Ammon's horn (tissue), 1 donor: ENCODE measurements around the gene IDI1.
"Not testable (repeated sequence)": the region's sequence is repeated elsewhere in the genome, so short reads cannot be mapped to it uniquely, and the experiment has no call there.

Experiments used
- DNase-seq: peaks from one replicate; pipeline ENCODE4 v3.0.0-alpha.2; 2016; ENCODE audit warnings: low spot score

The IDI1 gene

DNA sequence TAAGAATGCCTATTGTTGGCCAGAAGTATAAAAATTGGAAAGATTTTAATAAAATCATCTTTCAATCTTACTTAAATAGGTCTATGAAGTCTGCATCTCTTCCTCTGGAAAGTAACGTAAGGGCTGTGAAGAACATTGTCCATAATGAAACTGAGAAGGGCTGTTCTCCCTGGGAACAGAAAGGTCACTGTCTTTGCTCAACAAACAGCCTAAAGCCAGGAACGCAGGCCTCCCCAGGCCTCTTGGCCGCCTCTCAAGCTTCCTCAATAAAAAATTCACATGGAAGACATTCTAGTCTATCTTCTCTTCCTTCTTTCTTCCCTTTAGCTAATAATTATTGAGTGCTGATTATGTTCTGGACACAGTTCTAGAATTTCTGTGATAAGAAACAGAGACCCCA, 14.2 kb downstream of the IDI1 start:
- peak; percentile 78 for DNase-seq

DNA sequence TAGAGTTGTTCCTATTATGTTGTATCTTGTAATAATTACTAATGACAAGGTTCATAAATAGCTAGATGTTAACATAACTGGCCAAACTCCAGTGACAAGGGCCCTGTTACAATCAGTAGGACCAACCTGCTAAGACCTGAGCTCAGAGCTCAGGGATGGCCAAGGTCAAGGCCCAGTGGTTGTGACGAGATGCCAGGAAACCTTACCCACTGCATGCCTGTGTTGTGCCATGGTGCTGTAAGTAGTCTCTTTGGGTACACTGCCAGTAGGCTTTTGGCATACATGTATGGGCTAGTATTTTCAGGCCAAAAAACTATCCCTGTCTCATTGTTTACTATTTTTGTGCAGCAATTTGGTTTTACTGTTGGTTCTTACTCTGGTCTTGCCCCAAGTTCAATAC, 15.3 kb downstream of the IDI1 start:
- no peak for DNase-seq

DNA sequence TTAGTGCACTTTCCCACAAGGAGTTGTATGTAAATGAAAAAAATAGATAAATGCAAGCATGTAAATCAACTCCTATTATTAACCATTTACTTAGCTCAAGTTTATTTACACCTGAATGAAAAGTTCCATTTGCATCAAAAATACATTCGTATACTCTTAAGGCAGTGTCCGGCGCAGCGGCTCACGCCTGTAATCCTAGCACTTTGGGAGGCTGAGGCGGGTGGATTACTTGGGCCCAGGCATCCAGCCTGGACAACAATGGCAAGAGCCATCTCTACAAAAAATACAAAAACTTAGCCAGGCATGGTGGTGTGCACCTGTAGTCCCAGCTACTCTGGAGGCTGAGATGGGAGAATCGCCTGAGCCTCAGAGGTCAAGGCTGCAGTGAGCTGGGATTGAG, 19.1 kb downstream of the IDI1 start:
- DNase-seq: no peak

DNA sequence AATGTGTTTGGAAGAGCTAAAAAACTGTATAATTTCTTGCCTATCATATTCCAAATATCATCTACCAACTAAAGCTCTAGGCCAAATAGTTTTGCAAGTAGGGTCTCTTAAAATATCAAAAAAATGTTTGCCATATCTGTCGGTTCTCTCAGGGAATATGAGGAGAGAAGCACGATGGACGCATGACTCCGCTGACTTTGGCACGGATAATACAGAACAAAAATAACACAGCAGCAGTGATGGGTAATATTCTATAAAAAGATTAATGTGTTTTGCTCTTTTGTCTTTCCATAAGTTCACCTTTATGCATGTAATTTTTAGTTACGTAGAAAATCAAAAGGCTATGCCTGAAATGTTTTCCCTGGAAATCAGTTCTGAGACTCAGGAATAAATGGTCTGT, 22.3 kb downstream of the IDI1 start:
- no peak for DNase-seq

DNA sequence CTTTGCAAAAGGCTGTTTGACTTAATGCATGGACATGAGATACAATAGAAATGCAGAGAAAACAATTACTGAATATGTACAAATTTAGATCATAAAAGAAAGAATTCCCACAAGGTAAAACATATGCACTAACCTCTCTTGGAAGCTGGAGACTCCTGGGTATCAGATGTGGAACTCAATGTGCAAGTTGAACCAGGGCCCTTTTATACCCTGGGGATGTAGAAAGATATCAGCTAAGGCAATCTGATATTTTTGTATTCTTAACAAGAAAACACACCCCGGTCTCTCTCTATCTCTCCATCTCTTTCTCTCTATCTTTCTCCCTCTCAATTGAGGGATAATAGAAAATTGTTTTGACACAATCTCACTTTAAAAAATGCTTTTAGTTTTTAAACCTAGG, 23.2 kb downstream of the IDI1 start, which contains the start of gene IDI2:
Gene IDI2, minus strand, starts transcription at position 177 of the 400 bp plus-strand sequence. CDS start 1,136 bp downstream, outside the sequence.
- no peak for DNase-seq

DNA sequence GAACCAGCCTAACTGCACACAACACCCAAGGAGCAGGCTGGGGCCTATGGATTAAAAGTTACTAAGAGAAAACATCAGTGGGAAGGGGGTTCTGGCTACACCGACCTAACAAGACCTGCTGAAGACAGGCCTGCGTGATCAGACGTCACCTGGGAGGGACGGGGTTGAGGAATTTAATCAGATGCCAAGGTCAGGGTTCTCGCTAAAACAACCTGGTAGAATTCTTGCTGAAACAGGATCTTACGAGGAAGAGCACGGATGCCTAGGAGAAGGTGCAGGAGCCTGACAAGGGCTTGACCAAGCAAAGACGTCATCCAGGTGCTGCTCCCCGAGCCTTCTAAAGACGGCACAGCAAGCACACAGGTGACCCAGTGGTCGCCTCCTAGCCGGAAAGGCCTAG, 24.8 kb downstream of the IDI1 start:
- no peak for DNase-seq

DNA sequence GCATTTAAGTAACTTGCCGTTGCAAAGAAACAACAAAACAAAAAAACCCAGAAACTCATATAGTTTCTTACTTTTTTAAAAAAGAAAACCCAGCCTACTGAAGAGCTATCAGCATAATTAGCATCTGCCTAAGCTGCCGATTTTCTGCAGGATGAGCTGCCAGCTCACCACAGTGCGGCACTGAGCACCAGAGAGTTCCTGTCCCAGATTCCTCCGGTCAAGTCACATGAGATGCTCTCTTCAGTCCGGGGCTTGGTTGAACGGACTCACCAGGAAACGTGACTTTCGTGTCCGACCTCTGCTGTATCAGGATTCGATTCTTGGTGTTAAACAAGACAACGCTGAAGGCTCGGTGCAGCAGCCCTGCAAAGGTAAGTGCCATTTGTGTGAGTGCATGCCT, 26.5 kb downstream of the IDI1 start:
- peak; percentile 79 for DNase-seq

DNA sequence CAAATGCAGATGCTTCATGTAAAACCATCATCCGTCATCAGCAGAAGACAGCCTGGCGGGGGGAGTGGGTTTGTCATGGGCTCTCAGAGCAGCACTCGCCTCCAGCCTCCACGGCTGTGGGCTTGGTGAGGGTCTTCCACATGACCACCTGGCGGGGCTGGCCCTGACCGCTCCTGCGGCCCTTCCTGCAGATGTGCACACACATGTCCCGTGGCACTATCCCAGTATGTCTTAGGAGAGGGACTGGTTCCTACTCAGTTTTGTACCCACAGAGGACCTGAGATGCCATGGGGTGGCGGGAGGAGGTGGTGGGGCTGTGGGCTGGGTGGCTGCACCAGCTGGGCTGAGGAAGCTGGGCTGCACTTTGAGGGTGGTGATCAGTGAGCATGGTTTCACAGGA, 28.0 kb downstream of the IDI1 start:
- no peak for DNase-seq

DNA sequence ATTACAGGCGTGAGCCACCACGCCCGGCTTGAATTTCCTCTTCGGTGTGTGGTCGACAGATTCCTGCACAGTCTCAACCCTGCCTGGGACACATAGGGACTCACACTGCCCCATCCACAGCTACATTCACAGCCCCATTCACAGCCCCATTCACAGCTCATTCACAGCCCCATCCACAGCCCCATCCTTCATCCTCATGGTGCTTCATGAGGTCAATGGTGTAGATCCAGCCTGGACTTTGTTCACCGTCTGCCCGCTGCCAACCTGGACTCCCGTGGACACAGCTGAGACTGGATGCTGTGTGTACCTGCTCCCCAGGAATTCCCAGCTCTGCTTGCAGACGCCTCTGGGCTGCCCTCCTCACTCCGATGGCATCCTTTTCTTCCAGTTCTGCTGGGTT, 28.5 kb downstream of the IDI1 start:
- DNase-seq: no peak

DNA sequence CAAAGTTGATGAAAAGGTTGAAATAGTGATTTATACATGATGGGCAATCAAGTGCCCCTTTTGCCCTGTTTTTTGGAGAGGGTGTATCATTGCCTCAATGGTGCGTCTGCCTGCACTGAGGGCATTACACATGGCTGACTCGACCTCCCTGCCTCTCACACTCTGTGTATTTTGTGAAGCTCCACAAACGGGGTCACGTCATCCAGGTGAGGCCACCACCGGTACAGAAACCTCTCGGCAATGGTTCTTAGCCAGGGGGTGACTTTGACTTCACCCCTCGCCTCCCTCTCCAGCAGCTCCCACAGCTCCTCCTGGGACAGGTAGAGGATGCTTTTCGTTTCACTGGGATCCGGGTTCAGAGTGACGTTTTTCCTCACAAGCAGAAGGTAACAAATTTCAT, 29.6 kb downstream of the IDI1 start:
- DNase-seq: no peak

DNA sequence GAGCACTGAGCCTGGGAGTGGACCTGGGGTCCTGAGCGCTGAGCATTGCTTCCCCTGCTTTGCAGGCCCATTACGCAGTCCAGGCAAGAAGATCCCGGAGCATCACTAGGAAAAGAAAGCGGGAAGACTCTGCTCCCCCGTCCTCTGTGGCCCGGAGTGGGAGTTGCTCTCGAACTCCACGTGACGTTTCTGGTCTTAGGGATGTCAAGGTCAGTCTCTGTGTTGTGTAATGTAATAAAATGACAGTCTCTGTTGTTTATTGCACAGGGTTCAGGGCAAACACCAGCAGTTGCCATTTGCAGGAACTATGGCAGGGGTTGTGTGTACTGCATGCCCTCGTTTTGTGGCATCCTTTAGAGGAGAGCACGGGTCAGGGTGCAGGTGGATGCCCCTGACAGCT, 33.2 kb downstream of the IDI1 start:
- DNase-seq: no peak

DNA sequence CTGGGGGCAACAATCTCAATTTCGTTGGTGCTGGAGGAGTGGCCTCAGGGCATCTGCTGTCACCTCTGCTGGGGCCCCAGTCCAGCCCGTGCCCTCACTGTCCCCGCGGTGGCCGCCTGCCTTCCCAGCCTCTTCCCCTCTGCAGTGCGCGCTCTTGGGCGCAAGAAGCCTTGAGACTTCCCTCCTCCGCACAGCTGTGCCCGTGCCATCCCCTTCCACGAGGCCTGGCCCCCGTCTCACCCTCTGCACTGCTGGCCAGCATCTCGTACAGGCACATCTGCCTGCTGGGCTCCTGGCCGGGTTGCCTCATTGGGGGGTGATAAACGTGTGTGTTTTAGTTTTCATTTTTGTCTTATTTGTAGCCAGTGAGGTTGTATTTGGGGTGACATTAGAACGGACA, 37.2 kb downstream of the IDI1 start:
- no peak for DNase-seq

DNA sequence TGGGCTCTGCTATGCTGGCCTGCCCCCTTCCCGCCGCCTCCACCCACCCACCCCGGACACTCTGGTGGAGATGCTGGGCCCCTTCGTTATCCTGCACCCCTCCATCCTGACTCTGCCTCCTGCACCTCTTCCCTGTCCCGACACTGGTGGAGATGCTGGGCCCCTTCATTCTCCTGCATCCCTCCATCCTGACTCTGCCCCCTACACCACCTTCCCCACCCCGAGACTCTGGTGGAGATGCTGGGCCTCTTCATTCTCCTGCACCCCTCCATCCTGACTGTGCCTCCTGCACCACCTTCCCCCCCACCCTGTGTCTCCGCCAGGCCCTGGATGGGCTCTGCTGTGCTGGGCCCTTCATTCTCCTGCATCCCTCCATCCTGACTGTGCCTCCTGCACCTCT, 38.2 kb downstream of the IDI1 start:
- DNase-seq: no peak

DNA sequence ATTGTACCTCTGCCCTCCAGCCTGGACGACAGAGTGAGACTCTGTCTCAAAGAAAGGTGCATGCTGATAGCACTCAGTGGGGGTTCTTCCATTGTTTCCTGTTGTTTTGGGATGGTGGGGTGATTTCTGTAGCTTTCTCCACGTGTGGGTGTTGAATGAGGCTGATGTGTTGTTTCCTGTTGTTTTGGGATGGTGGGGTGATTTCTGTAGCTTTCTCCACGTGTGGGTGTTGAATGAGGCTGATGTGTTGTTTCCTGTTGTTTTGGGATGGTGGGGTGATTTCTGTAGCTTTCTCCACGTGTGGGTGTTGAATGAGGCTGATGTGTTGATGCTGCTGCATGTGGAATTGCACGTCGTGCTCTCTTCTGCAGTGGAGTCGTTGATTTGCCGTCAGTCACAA, 39.0 kb downstream of the IDI1 start:
- DNase-seq: not testable (repeated sequence)

DNA sequence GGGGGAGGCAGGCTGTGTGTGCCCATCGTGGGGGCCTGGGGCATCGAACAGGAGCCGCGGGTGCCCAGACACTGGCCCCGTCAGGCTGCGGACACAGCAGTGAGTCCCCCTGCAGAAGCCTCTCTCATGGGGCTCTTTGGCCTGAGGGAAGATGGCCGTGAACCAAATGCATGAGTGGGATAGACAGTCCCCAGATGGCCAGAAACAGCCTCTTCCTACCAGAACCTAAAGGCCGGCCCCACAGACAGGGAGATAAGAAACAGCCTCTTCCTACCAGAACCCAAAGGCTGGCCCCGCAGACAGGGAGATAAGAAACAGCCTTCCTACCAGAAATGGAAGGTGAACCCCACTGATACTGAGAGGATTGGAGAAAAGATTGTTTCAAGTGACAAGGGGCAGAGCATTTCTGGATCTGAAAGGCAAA, 39.8 kb downstream of the IDI1 start:
- no peak for DNase-seq

DNA sequence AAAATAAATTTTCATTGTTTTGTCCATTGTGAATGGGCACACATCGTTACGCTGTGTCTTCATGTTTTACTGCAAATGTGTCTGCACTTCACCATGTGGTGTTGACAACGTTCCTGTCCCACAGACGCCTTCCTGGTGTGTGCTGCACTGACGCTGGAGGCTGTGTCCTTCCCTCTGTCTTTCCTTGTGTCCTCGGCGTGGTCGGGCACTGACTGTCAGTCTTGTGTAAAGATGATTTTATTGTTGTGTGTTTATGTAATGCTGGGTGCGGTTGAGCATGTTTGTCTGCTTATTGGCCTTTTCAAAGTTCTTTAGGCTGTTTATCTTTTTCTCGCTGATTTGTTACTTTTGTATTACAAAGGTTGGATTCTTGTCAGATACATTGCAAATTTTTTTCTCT, 41.3 kb downstream of the IDI1 start:
- no peak for DNase-seq

DNA sequence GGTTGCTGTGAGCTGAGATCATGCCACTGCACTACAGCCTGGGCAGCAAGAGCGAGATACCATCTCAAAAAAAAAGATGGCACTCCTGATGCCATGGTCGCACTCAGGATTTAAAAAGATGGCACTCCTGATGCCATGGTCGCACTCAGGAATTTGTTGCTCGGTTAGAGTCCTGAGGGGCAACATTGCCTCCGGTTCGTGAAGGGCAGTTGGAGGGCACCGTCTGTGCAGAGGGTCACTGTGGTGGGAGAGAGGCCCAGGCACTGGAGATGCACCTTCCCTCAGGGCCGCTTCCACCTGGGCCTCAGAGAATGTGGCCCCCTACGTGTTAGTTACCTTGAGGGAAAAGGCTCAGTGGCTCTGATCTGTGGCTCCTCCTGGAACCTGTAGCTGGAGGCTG, 42.3 kb downstream of the IDI1 start:
- DNase-seq: no peak

DNA sequence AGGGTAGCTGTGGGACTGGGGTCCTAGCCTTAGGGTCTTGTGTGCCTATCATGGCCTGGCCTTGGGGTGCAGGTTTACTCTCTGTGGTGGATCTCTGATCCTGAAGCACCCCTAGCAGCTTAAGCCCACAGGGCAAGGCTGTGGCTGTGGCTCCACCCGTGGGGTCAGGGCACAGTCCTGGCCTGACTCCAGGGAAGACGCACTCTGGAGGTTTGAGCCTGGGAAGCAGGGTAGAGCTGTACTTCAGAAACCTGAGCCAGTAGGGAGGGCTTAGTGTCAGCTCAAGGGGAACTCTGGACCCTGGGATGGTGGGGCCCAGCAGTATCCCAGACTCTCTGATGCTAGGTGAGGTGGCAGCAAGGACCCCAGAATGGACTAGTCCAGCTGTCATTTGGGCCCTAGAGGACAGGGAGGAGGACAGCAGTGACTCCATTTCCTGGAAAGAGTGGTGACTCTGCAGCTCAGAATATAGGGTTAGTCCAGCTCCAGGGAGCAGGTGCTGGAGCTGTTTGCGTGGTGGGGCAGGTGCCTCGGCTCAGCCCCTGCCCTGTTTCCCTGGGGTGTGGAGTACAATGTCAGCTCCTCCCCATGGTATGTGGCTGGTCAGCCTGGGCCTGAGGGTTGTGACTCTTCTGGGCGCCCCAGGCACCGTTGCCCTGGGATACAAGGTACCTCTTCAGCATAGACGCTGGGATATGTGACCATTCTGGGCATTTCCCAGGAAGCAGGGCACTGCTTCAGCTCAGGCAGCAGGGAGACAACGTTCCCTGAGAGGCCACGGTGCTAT, 44.8 kb downstream of the IDI1 start:
- DNase-seq: no peak

DNA sequence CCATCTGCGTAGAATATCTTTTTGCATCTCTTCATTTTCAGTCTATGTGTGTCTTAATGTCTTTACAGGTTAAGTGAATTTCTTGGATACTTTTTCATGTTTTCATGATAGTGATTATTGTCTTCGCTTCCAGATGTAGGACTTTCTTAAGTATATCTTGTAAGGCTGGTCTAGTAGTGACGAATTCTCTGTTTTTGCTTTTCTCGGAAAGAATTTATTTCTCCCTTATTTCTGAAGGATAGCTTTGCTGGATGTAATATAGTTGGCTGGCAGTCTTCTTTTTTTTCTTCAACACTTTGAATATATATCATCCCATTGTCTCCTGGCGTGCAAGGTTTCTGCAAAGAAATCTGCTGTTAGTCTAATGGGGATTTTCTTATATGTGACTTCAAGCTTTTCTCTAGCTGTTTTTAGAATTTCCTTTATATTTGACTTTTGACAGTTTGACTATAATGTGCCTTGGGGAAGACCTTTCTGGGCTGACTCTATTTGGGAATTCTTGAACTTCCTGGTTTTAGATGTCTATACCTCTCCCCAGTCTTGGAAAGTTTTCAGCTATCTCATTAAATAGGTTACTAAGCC, 46.4 kb downstream of the IDI1 start:
- DNase-seq: no peak

DNA sequence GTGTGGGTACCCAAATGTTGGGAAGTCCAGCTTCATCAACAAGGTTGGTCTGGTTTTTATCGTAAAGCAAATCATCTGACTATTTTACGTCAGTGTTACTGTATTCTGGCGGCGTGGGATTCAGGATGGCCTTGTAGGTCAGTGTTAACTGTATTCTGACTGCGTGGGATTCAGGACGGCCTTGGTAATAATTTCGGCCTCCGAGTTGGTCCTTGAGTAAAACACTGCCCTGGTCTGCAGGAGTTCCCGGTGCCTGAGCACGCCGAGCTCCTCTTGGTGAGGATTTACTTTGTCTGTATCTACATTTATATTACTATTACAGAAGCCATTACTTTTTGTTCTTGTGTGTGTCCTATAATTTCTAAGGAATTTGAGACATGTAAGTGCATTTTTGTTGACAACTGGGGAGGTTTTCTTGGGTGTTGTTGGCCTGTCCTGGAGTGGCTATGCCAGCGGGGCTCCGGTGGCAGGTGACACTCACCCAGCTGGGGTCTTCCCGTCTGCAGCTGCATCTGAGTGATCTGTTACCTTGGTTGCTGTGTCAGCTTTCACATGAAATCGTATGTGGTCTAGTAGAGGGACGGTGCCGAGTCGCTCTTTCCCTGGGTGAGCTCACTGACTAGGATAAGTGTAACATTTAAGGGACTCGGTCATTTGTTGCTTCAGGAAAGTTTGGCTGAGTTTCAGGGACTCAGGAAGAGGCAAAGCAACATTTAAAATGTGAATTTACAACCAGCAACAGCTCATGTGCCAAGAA, 51.5 kb downstream of the IDI1 start:
- DNase-seq: no peak

DNA sequence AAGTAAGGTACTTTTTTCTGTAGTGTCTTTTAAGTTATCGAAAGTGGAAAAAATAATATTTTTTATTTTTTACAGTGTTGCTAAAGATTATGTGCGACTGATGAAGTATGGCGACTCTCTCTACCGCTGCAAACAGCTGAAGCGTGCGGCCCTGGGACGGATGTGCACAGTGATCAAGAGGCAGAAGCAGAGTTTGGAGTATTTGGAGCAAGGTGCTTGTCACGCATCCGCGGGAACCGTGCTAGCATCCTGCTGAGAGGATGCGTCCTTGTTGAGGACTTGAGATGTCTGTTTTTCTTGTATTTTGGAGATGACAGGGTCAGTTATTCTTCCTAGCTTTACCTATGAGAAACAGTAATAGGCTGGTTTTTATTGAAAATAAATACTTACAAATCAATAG, 52.9 kb downstream of the IDI1 start:
- no peak for DNase-seq

DNA sequence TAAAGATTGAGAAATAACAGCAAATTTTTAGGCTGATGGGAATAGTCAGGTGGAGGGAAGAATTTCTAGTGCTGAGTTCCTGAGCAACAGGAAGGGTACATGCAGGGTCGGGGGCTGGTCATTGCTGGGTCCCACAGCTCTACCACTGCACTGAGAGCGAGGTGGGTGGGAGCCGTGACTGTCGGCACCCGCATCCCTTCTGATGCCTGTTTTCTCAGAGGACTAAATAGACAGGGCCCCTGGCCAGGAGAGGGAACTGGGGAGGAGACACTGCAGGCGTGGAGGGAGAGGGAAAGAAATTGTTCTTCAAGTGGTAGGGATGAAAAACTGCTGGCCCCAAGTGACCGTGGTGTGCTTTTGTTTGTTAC, 53.4 kb downstream of the IDI1 start:
- no peak for DNase-seq

DNA sequence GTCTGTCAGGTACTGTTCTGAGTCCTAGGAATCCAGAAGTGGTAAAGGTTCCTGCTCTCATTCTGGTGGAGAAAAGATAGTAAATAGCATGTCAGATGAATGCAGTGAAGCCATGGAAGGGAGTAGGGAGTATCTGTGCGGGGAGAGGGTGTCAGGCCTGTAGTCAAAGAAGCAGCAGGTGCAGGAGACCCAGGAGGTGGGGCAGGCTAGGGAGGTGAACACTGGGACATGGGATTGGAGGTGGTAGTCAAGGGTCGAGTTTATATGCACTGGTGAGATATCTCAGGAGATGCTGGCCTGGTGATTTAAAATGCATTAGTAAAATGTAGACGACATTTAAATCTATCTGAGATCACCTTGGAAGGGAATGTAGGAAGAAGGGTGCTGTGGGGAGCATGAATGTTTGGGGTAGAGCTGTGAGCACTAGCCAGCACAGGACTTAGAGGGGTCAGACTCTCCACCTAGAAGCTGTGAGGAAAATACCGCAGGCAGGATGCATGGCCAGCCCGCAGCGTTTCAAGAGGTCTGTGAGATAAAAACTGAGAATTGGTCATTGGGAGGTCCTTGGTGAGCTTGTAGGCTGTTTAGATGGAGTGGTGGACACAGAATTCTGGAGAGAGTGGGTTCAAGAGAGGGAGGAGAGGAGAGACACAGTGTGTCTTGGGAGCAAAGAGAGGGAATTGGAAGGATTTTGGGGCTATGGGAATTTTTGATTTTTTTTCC, 53.9 kb downstream of the IDI1 start:
- DNase-seq: no peak
